Calu3 (cell line): ENCODE measurements around the gene ID3. TPM values are rescaled to one million over a fixed set of nuclear protein-coding genes. Genes with fewer than 3 reads are reported as not detected.

Source experiments
- BruUV-seq: library from RNA; stranded (reverse); fragments of 400-500 nt; replicated peaks from 2 replicates; lab custom pipeline; 2021; lab: Mats Ljungman, UMichigan
- CTCF ChIA-PET: fragments of 300-600 bp; sonication (Branson Sonifier 250); formaldehyde crosslinking; loops from one replicate; lab custom pipeline; 2022; ENCODE audit warnings: antibody characterized with exemption; lab: Charles Lee
- DNase-seq: peaks from one replicate; pipeline ENCODE4 v3.0.0; 2022
- H3K27ac Mint-ChIP-seq: one replicate; pipeline ENCODE4 v1.8.0; 2022; ENCODE audit warnings: mixed read lengths; ENCODE audit not compliant: unreplicated experiment
- H3K27me3 Mint-ChIP-seq: one replicate; pipeline ENCODE4 v1.8.0; 2022; ENCODE audit warnings: mixed read lengths; ENCODE audit not compliant: unreplicated experiment
- H3K36me3 Mint-ChIP-seq: one replicate; pipeline ENCODE4 v1.8.0; 2022; ENCODE audit warnings: mild to moderate bottlenecking, moderate library complexity, mixed read lengths; ENCODE audit not compliant: insufficient read depth, unreplicated experiment
- H3K4me1 Mint-ChIP-seq: one replicate; pipeline ENCODE4 v1.8.0; 2022; ENCODE audit warnings: mild to moderate bottlenecking, low read depth, mixed read lengths; ENCODE audit not compliant: unreplicated experiment
- H3K4me3 Mint-ChIP-seq: one replicate; pipeline ENCODE4 v1.8.0; 2022; ENCODE audit warnings: mild to moderate bottlenecking, low read depth, moderate library complexity, mixed read lengths; ENCODE audit not compliant: unreplicated experiment
- H3K9me3 Mint-ChIP-seq: one replicate; pipeline ENCODE4 v1.8.0; 2022; ENCODE audit warnings: low read depth, mixed read lengths; ENCODE audit not compliant: unreplicated experiment
- intact Hi-C: fragments of 100-400 bp; cut with micrococcal nuclease; formaldehyde crosslinking; loops from one replicate; pipeline ENCODE4 v1.10.0; 2022; ENCODE audit not compliant: unreplicated experiment
- total RNA-seq: library from RNA; stranded (reverse); gene quantifications from 2 replicates; pipeline ENCODE4 v1.2.3, GENCODE V29; 2022
- TF ChIP-seq, protein P1 (sequence below): fragments of 200-600 bp; IDR thresholded peaks from one replicate; pipeline ENCODE4 v1.8.0; 2022; ENCODE audit warnings: antibody characterized with exemption; ENCODE audit not compliant: unreplicated experiment

The ID3 gene
- total RNA-seq, 1 experiment from 2014 or later = 25.2 TPM

- no TSS peak for BruUV-seq
- TF ChIP-seq, protein P1, sequence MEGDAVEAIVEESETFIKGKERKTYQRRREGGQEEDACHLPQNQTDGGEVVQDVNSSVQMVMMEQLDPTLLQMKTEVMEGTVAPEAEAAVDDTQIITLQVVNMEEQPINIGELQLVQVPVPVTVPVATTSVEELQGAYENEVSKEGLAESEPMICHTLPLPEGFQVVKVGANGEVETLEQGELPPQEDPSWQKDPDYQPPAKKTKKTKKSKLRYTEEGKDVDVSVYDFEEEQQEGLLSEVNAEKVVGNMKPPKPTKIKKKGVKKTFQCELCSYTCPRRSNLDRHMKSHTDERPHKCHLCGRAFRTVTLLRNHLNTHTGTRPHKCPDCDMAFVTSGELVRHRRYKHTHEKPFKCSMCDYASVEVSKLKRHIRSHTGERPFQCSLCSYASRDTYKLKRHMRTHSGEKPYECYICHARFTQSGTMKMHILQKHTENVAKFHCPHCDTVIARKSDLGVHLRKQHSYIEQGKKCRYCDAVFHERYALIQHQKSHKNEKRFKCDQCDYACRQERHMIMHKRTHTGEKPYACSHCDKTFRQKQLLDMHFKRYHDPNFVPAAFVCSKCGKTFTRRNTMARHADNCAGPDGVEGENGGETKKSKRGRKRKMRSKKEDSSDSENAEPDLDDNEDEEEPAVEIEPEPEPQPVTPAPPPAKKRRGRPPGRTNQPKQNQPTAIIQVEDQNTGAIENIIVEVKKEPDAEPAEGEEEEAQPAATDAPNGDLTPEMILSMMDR = no peak
- Mint-ChIP-seq H3K27me3 (no peaks in the 10 kb centered on the region), H3K4me3 (no peak overlapping the region), H3K36me3 (no peaks in the 10 kb centered on the region), H3K27ac (no peak overlapping the region), H3K4me1 (peaks cover 8% of the 10 kb centered on the region), H3K9me3 (no peaks in the 10 kb centered on the region)
- intact Hi-C loops = no loop called here
- CTCF ChIA-PET = interaction anchor here (1.1 kb wide), 1 partner anchor 37 kb away, joined by 5 read pairs; no protein-coding TSS in a partner anchor
- no peak for DNase-seq
These were observed 38.5 kb upstream of the ID3 start for GRCh38 chr1:23597635-23598388.

DNA sequence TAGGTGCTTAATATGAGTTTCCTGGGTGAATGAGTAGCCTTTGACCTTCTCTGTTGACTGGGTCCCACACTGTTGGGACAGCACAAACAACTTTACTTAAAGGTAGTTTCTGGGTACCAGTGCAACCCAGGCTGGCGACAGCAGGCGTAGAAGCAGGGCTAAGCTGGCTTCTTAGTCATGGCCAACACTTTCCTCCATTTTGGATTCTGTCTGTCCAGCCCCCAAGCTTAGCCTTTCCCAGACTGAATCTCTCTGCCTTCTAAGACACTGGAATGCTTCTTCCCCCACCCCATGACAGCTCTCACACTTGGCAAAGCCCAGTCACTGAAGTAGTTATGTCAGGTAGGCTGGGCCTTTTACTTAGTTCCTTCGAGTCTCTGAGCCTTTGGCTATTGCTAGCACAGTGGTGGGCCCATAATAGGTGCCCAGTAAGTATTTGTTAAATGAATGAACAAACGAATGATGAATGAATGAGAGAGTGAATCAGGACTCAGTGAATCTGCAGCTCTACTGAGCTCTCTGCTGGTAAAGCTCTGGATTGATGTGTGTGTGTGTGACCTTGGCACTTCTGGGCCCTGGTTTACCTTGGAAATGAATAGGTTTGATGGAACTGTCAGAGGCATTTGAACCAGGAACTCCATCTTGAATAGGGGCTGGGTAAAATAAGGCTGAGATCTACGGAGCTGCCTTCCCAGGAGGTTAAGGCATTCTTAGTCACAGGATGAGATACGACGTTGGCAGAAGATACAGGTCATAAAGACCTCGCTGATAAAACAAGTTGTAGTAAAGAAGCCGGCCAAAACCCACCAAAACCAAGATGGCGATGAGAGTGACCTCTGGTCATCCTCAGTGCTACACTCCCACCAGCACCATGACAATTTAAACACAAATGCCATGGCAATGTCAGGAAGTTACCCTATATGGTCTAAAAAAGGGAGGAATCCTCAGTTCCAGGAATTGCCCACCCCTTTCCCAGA, 37.4 kb upstream of the ID3 start:
- CTCF ChIA-PET = no interaction called here
- intact Hi-C loops = no loop called here
- no peak for DNase-seq
- Mint-ChIP-seq H3K9me3 (no peaks in the 10 kb centered on the region), H3K4me1 (peaks cover 8% of the 10 kb centered on the region), H3K4me3 (no peak overlapping the region), H3K27me3 (no peaks in the 10 kb centered on the region), H3K27ac (no peak overlapping the region), H3K36me3 (no peaks in the 10 kb centered on the region)
- TF ChIP-seq, protein P1 = no peak
- BruUV-seq = no TSS peak

GRCh38 chr1:23594927-23595353, 35.6 kb upstream of the ID3 start:
- Mint-ChIP-seq H3K4me3 (no peak overlapping the region), H3K36me3 (no peaks in the 10 kb centered on the region), H3K9me3 (no peaks in the 10 kb centered on the region), H3K27ac (no peak overlapping the region), H3K4me1 (peaks cover 8% of the 10 kb centered on the region), H3K27me3 (no peaks in the 10 kb centered on the region)
- no TSS peak for BruUV-seq
- intact Hi-C loops = no loop called here
- TF ChIP-seq, protein P1 = no peak
- CTCF ChIA-PET = no interaction called here
- no peak for DNase-seq

GRCh38 chr1:23594149-23594907, 35.0 kb upstream of the ID3 start:
- no peaks in the 10 kb centered on the region for H3K27me3 Mint-ChIP-seq
- TF ChIP-seq, protein P1 = no peak
- no peak overlapping the region for H3K27ac Mint-ChIP-seq
- CTCF ChIA-PET = no interaction called here
- H3K4me3 Mint-ChIP-seq = no peak overlapping the region
- no peaks in the 10 kb centered on the region for H3K36me3 Mint-ChIP-seq
- no TSS peak for BruUV-seq
- DNase-seq = no peak
- peaks cover 8% of the 10 kb centered on the region for H3K4me1 Mint-ChIP-seq
- no peaks in the 10 kb centered on the region for H3K9me3 Mint-ChIP-seq
- intact Hi-C loops = no loop called here
